ENCODE results near the gene SV2A. TPM values are rescaled to one million over a fixed set of nuclear protein-coding genes. Genes with fewer than 3 reads are reported as not detected.

The SV2A gene
- total RNA-seq, 1 experiment from 2014 or later: 20.5 TPM

- no peak for DNase-seq (ENCODE audit: low read depth)
These were observed 13.7 kb upstream of the SV2A start for GRCh38 chr1:149931212-149931790.

GRCh38 chr1:149929856-149930255 is 12.2 kb upstream of the SV2A start:
- no peak for DNase-seq (ENCODE audit: low read depth)

- no peak for DNase-seq (ENCODE audit: low read depth)
These were observed 10.7 kb upstream of the SV2A start for GRCh38 chr1:149928401-149928724.

GRCh38 chr1:149927563-149928400 is 10.1 kb upstream of the SV2A start, which contains the start of gene SF3B4:
Gene SF3B4, minus strand, starts transcription at chr1:149927803. Its CDS starts 44 bp downstream, at chr1:149927759.
- DNase-seq (ENCODE audit: low read depth): peak; percentile 94

GRCh38 chr1:149927056-149927562 is 9.5 kb upstream of the SV2A start:
- peak; percentile 56 for DNase-seq (ENCODE audit: low read depth)

GRCh38 chr1:149926296-149926695 is 8.7 kb upstream of the SV2A start:
- no peak for DNase-seq (ENCODE audit: low read depth)

- no peak for DNase-seq (ENCODE audit: low read depth)
These were observed 8.1 kb upstream of the SV2A start for GRCh38 chr1:149925751-149926150.

- no peak for DNase-seq (ENCODE audit: low read depth)
These were observed 7.7 kb upstream of the SV2A start for GRCh38 chr1:149925345-149925744.

- DNase-seq (ENCODE audit: low read depth): no peak
These were observed 6.0 kb upstream of the SV2A start for GRCh38 chr1:149923626-149924025.

- DNase-seq (ENCODE audit: low read depth): no peak
These were observed 769 bp downstream of the SV2A start for GRCh38 chr1:149916898-149917252.

GRCh38 chr1:149916193-149916897 is 1.3 kb downstream of the SV2A start:
- DNase-seq (ENCODE audit: low read depth): no peak

GRCh38 chr1:149915429-149916192 is 2.0 kb downstream of the SV2A start:
- DNase-seq (ENCODE audit: low read depth): no peak

- DNase-seq (ENCODE audit: low read depth): no peak
These were observed 3.1 kb downstream of the SV2A start for GRCh38 chr1:149914545-149914944.

- no peak for DNase-seq (ENCODE audit: low read depth)
These were observed 11.0 kb downstream of the SV2A start for GRCh38 chr1:149906570-149907075.

GRCh38 chr1:149903836-149904491 is 13.7 kb downstream of the SV2A start:
- DNase-seq (ENCODE audit: low read depth): no peak

- DNase-seq (ENCODE audit: low read depth): peak; percentile 88
These were observed 18.0 kb downstream of the SV2A start, which contains the start of gene BOLA1 for GRCh38 chr1:149899460-149900284. Gene BOLA1, plus strand, starts transcription at chr1:149899568. Its CDS starts 492 bp downstream, at chr1:149900060.

- DNase-seq (ENCODE audit: low read depth): no peak
These were observed 21.1 kb downstream of the SV2A start for GRCh38 chr1:149896575-149896974.

GRCh38 chr1:149888999-149889289 is 28.7 kb downstream of the SV2A start:
- peak; percentile 80 for DNase-seq (ENCODE audit: low read depth)

- DNase-seq (ENCODE audit: low read depth): peak; percentile 94
These were observed 29.2 kb downstream of the SV2A start for GRCh38 chr1:149888247-149888998.
